HG03565 (cell line): Measurements from ENCODE around the gene PLAA.

ENCODE experiments used
- ATAC-seq: cut with Tn5 transposase; IDR thresholded peaks from one replicate; pipeline ENCODE4 v1.9.1; 2021; ENCODE audit warnings: mild to moderate bottlenecking, moderate library complexity; ENCODE audit not compliant: unreplicated experiment

The PLAA gene

DNA sequence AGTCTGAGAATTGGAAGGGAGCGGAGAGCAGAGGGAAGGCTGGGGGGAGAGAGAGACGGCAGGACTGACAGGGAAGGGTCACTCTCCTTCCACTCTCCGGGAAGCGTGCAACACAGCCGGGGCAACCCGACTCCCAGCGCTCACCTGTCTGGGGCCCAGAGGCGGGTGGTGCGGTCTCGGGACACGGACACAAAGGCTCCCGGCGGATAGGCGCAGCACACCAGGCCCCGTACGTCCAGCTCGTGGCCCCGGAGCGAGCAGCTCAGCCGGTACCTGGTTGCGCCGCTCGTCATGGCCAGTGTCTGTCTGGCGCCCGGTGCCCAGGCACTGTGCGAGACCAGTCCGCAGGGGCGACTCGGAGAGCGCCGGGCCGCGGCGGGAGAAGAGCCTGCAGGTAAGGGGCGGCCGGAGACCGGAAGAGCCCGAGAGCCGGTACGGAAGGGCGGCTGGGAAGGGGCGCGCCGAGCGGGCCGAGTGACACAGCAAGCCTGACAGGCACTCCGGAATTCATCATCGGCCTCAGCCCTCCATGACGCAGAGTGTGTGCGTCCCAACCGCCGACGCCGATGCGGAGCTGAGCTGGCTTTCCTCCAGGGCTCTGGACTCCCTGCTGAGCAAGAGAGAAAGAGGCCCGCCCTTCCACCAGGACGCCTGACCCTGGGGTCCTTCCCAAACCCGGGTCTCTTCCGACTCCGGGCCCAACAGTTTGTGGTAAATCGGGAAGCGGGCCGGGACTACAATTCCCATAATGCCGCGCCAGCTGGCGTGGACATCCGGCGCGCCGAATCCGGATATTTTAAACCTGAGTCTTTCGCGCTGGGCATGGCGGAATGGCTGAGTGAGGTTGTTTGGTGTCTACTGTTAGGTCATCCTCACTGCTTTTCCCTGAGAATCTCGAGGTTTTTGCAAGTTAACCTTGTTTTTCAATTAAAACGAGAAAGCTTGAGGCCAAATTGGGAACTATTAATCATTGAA lies at the start of gene PLAA:
Gene PLAA, minus strand, starts transcription at position 490 of the 975 bp plus-strand sequence. Its CDS starts 197 bp downstream, at position 293.
- peak; percentile 98 for ATAC-seq

DNA sequence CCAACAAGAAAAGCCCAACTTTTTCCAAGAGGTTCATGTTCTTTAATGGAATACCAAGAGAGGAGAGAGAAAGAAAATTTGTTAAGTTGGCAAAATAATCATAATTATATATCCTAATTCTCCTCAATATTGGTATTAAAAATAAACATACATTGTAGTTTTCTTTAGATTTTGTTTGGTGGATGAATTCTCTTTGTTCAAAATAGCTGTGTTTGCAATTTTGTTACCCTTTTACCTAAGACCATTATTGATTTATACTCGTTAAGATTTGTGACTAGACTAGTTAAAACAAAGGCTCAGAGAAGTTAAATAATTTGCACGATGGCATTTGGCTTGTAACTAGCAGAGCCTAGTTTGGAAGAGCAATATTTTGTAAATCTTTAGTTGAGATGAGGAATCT lies 48.8 kb upstream of the PLAA start:
- no peak for ATAC-seq

- ATAC-seq: no peak
Observed at GRCh38 chr9:26983340-26983739, 36.3 kb upstream of the PLAA start.

DNA sequence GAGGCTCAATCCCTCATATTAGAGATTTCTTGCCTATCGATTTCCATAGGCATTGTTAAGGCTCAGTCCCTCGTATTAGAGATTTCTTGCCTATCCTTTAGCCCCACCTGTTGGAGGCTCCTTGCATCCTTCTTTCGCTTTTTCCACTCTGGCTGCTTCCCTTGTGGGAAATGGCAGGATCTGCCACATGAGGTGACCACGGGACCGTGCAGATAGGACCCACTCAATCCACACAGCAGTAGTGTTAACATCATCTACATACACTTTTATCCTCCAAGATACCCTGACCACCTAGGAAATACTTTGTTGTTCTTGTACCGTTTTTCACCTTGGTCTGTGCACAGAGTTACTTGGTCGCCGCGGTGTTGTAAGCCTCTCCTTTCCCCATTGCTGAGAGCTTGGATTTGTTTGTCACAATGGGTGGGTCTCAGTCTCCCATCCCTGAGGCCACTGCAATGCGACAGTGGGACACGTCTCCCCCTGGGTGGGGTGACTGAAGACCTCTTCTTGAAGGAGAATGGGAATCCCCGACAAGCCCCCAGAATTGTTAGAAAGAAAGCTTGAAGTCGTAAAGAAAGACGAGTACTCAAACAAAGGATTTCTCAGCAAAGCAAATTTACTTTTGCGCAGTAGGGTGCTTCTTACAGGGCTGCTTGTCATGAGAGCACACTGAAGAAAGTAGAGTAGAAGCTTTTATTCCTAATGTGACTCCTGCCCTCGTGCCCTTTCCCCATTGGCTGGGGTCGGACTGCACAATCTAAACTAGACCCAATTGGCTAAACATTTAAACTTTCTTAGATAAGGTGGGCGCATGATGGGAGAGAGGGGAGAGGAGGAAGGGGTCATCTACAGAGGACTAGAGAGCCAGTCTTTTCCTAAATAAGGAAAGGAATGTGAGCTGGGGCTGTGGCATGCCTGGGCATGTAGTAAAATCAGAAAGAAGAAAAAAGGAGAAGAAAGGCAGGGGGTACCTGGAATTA lies 29.0 kb upstream of the PLAA start:
- ATAC-seq: no peak

DNA sequence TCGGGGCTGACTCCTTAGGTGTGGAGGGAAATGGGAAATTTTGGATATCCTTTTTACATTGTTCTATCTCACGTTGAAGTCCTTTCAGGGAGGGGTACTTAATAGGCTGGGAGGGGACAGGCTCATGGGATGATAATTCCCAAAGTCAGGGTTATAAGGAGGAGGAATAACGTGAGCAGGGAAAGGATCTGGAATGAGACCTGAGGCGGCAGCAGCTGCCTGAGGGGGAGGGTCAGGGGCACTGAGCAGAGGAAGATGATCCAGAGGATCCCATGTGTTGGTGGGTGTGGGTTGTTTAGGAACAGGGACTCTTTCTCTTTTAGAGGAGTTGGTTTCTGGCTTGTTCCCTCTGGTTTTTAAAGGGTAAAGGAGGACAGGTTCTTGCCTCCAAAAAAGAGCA lies 27.9 kb upstream of the PLAA start:
- no peak for ATAC-seq

DNA sequence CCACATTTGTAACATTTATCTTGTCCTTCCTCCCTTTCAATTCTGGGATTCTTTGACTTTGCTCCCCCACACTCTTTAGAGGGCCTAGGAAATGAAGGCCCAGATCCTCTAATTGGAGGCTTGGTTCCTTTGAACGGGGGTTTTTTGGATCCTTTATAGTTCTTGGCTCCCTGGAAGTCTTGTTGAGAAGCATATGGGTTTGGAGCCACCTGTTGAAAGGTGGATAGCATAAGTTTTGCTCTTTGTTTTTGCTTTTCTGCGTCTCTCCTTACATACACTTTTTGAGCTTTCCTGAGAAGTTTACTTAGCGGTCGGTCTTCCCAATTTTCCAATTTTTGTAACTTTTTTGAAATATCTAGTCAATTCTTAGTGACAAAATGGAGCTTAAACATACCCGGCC lies 26.9 kb upstream of the PLAA start:
- no peak for ATAC-seq

DNA sequence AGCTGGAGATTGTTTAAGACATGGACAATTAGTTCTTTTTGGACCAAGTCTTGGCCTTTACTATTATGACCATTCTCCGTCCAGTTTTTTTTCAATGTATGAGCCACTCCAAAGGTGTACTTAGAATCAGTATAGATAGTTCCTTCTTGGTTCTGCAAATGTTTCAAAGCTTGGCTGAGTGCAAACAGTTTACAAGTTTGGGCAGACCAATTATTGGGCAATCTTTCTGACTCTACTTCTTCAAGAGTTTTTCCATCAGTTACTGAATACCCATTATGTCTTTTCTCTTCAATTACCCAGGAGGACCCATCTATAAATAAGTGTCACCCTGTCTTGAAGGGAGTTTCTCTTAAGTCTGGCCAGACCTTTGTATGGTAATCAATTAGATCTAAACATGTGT lies 24.7 kb upstream of the PLAA start:
- ATAC-seq: no peak

DNA sequence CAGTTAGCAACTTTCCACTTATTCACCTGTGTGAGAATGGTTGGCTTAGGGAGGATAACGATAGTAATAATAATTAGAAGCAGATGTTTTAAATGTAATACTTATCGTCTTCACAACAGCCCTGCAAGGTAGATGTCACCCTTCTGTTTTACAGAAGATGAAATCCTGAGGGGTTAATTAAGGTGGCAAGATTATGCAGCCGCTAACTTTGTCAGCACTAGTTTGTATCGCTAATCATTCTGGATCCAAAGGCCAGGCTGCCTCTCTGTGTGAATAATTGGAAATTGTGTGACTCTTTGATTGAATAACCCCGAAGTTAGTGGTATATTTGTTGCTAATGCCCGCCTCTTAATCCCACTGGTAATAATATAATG lies 9.8 kb upstream of the PLAA start:
- ATAC-seq: no peak

DNA sequence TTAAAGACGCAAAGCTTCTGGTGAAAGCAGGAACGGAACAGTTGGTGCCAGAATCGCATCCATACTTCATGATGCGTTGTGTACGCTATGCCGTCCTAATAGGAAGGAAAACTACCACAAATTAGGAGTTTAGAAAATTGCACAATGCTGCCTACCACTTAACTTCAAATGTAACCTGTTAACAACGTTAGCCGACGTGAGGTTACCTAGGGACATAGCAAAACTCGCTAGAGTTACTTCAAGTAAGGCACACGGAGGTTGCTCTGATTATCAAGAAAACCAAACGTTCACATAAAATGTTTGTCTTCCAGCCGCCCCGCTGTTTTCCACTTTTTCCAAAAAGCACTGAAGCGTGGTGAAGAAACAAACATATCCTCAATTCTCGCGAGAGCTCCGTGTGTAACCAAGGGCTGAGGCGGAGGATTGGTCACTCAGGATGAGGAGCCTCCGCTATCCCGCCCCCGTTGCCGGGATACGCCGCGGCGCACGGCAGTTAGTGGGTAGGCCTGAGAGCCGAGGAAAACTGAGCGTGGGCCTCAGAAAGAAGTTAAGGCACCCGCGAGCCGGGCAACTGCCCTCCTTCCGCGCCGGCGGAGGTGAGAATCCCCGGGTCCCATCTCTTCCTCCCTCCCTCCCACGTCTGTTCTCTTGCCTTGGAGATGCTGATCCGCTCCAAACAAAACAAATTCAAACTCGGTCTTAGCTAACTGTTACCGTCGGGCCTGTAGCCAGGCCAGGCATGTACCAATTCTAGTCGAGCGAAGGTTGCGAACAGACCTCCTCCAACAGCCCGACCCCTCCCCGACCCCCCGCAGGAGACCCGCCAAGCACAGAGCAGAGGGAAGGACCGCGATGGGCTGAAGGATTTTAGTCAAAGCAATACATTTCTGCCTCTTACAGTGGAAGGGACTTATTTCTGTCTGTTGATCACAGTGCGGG lies 9.1 kb upstream of the PLAA start, which contains the start of gene IFT74:
Gene IFT74, plus strand, starts transcription at position 492 of the 939 bp plus-strand sequence. CDS start 5,556 bp downstream, outside the sequence.
- peak; percentile 98 for ATAC-seq

- no peak for ATAC-seq
Observed at GRCh38 chr9:26955222-26955903, 8.3 kb upstream of the PLAA start.

DNA sequence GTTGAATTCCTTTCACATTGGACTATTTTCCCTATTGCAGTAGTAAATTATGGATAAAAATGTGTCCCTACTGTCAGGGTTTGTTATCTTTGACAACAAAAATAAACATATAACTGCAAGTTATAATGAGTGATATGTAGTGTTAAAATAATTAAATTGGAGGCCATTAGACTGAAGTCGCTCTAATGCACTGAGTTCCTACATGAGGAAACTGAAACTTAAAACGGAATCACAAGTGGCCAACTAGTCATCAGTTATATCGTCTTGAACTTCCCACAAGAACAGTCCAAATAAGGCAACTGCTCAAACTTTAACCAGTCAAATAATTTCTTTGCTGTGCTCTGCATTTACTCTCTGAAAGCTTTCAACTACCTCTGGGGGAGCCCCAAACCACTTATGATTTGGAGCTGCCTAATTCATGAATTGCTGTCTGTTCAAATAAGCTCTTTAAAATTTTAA lies 7.0 kb upstream of the PLAA start:
- ATAC-seq: peak; percentile 25

DNA sequence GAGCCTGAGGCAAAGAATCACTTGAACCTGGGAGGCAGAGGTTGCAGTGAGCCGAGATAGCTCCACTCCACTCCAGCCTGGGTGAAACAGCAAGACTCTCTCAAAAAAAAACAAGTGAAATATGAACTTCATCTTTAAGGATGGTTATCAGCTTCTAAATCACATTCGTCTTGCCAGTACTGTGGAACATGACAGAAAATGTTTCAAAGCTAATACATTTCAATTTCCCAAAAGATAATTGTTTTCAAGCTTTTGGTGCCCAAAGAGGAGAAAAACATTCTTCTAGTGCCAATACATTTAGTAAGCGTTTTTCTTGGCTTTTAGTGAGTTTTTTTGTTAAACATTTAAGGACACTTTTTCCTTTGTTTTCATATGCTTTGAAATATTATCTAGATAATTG lies 4.8 kb upstream of the PLAA start:
- ATAC-seq: no peak

DNA sequence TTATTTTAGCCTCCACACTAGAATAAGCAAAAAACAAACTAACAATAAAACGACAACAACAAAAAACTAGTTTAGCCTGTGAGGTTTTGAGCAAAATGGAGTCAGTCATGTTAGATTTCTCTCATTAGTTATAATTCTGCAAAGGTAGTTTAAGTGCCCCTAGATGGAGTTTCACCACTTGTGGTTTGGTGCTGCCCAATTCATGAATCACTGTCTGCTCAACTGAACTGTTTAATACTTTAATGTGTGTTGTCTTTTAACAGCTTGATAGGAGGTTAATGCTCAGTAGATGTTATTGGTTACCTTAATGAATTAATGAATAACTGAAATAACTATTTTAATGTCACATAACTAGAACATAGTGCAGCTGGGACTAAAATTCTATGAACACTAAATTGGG lies 3.5 kb upstream of the PLAA start:
- ATAC-seq: no peak

- no peak for ATAC-seq
Observed at GRCh38 chr9:26949637-26950069, 2.6 kb upstream of the PLAA start.

DNA sequence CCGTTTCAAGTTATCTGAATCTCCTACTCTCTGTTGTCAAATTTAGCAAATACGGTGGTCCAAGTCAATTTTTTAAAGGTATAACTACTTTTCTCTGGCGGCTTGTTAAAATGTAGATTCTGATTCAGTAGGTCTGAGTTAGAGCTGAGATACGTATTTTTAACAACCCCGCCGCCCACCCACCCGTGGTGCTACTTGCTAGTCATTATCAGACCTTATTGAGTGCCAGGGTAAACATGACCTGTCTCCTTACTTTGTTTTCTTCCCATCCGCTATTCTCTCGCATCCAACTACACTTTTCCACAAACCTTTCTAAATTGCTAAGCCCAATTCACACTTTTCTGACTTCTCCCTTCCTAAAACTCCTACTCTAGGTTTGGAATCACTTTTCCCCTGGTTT lies 694 bp upstream of the PLAA start:
- ATAC-seq: no peak

- no peak for ATAC-seq
Observed at GRCh38 chr9:26945591-26945990, 1.5 kb downstream of the PLAA start.

GRCh38 chr9:26940779-26941178 lies 6.3 kb downstream of the PLAA start:
- ATAC-seq: no peak

- ATAC-seq: no peak
Observed at GRCh38 chr9:26939955-26940711, 6.9 kb downstream of the PLAA start.
